K562 (cell line): ENCODE data around the gene SSH3. TPM values are rescaled to one million over a fixed set of nuclear protein-coding genes. Genes with fewer than 3 reads are reported as not detected.

Source experiments
- CSDE1 ChIP-seq, 2 experiments: fragments of 450-650 bp; IDR thresholded peaks; 2 replicates each; pipeline ENCODE4 v1.6.1; 2016; ENCODE audit warnings: mild to moderate bottlenecking in 1 of 2
- CXXC5 ChIP-seq: fragments of 250-450 bp; sonication (Bioruptor Pico); IDR thresholded peaks from 2 replicates; pipeline ENCODE4 v1.8.0; 2022; ENCODE audit warnings: inconsistent platforms, mild to moderate bottlenecking, moderate library complexity
- HDGF ChIP-seq: fragments of 450-650 bp; IDR thresholded peaks from 2 replicates; pipeline ENCODE4 v1.6.1; 2016
- HNRNPK ChIP-seq: fragments of 200-400 bp; formaldehyde crosslinking; IDR thresholded peaks from one replicate; pipeline ENCODE4 v1.6.1; 2018; ENCODE audit warnings: mild to moderate bottlenecking, low read depth, low read length; ENCODE audit not compliant: poor library complexity, severe bottlenecking
- MCM5 ChIP-seq: fragments of 450-650 bp; IDR thresholded peaks from 2 replicates; pipeline ENCODE4 v1.6.1; 2016; ENCODE audit warnings: low read depth
- MLX ChIP-seq, 2 experiments: fragments of 450-650 bp in 1 of 2; sonication (generic) in 1 of 2; formaldehyde crosslinking; conservative IDR thresholded peaks; 2 replicates each; pipeline versions ENCODE4 v1.4.0 to v1.8.1; 2020 to 2022; ENCODE audit warnings: mild to moderate bottlenecking in 1 of 2, missing genetic modification reagents in 1 of 2
- NFXL1 ChIP-seq: fragments of 450-650 bp; formaldehyde crosslinking; IDR thresholded peaks from 2 replicates; pipeline ENCODE4 v1.4.0; 2021; ENCODE audit warnings: mild to moderate bottlenecking
- RBM34 ChIP-seq: fragments of 200-400 bp; formaldehyde crosslinking; IDR thresholded peaks from 2 replicates; pipeline ENCODE4 v1.6.1; 2018; ENCODE audit warnings: low read length, borderline replicate concordance; ENCODE audit not compliant: insufficient read depth
- ZBTB12 ChIP-seq: fragments of 250-450 bp; sonication (Bioruptor Pico); IDR thresholded peaks from 2 replicates; pipeline ENCODE4 v1.4.0; 2020
- ZNF165 ChIP-seq: fragments of 250-450 bp; sonication (Bioruptor Pico); IDR thresholded peaks from 2 replicates; pipeline ENCODE4 v1.4.0; 2020; ENCODE audit warnings: borderline replicate concordance
- ZNF23 ChIP-seq: fragments of 250-450 bp; sonication (Bioruptor Pico); IDR thresholded peaks from 2 replicates; pipeline ENCODE4 v1.4.0; 2020; ENCODE audit warnings: mild to moderate bottlenecking
- ZNF444 ChIP-seq: fragments of 250-450 bp; sonication (Bioruptor Pico); IDR thresholded peaks from 2 replicates; pipeline ENCODE4 v1.4.0; 2020; ENCODE audit warnings: mild to moderate bottlenecking, moderate library complexity
- ZNF778 ChIP-seq: fragments of 450-650 bp; formaldehyde crosslinking; IDR thresholded peaks from 2 replicates; pipeline ENCODE4 v1.4.0; 2020; ENCODE audit warnings: mild to moderate bottlenecking, moderate library complexity
- polyA plus RNA-seq, 8 experiments: library from polyadenylated mRNA; depleted of rRNA in 4 of 8; stranded (reverse) in 5 of 8; unstranded in 3 of 8; fragments of >200 nt; fragmentation: Nextera tagmentation in 2 of 8; fragmentation: Illumina TruSeq in 1 of 8; extraction: Ambion mirVana in 2 of 8; extraction: Trizol in 1 of 8; gene quantifications; 2 replicates each; pipeline versions ENCODE4 v1.2.1 to v1.2.3, GENCODE V29; 2011 to 2014; ENCODE audit warnings: inconsistent platforms in 1 of 8, missing spikeins in 1 of 8
- total RNA-seq, 7 experiments: library from RNA; depleted of rRNA in 6 of 7; stranded (reverse); fragments of >200 nt in 6 of 7; fragmentation: Illumina TruSeq in 2 of 7; extraction: Trizol in 2 of 7; gene quantifications; 2 replicates each; pipeline versions ENCODE4 v1.2.1 to v1.2.3, GENCODE V29; 2011 to 2021; ENCODE audit warnings: low replicate concordance in 1 of 7
- TF ChIP-seq, protein P1 (sequence below): fragments of 450-650 bp; IDR thresholded peaks from 2 replicates; pipeline ENCODE4 v1.6.1; 2016; ENCODE audit warnings: mild to moderate bottlenecking, moderate library complexity

The SSH3 gene
- total and polyA plus RNA-seq, 9 of the 15 experiments (the other 6 are each of a cell fraction or from before 2014, with no cell fraction given), result 0.07 to 1.0 (median 0.24) TPM; not detected in 3

GRCh38 chr11:67352546-67353316, 49.4 kb downstream of the SSH3 start (continued):
- no peak for TF ChIP-seq RBM34
- TF ChIP-seq ZNF23, result no peak
- TF ChIP-seq ZBTB12, result no peak
- TF ChIP-seq, protein P1, sequence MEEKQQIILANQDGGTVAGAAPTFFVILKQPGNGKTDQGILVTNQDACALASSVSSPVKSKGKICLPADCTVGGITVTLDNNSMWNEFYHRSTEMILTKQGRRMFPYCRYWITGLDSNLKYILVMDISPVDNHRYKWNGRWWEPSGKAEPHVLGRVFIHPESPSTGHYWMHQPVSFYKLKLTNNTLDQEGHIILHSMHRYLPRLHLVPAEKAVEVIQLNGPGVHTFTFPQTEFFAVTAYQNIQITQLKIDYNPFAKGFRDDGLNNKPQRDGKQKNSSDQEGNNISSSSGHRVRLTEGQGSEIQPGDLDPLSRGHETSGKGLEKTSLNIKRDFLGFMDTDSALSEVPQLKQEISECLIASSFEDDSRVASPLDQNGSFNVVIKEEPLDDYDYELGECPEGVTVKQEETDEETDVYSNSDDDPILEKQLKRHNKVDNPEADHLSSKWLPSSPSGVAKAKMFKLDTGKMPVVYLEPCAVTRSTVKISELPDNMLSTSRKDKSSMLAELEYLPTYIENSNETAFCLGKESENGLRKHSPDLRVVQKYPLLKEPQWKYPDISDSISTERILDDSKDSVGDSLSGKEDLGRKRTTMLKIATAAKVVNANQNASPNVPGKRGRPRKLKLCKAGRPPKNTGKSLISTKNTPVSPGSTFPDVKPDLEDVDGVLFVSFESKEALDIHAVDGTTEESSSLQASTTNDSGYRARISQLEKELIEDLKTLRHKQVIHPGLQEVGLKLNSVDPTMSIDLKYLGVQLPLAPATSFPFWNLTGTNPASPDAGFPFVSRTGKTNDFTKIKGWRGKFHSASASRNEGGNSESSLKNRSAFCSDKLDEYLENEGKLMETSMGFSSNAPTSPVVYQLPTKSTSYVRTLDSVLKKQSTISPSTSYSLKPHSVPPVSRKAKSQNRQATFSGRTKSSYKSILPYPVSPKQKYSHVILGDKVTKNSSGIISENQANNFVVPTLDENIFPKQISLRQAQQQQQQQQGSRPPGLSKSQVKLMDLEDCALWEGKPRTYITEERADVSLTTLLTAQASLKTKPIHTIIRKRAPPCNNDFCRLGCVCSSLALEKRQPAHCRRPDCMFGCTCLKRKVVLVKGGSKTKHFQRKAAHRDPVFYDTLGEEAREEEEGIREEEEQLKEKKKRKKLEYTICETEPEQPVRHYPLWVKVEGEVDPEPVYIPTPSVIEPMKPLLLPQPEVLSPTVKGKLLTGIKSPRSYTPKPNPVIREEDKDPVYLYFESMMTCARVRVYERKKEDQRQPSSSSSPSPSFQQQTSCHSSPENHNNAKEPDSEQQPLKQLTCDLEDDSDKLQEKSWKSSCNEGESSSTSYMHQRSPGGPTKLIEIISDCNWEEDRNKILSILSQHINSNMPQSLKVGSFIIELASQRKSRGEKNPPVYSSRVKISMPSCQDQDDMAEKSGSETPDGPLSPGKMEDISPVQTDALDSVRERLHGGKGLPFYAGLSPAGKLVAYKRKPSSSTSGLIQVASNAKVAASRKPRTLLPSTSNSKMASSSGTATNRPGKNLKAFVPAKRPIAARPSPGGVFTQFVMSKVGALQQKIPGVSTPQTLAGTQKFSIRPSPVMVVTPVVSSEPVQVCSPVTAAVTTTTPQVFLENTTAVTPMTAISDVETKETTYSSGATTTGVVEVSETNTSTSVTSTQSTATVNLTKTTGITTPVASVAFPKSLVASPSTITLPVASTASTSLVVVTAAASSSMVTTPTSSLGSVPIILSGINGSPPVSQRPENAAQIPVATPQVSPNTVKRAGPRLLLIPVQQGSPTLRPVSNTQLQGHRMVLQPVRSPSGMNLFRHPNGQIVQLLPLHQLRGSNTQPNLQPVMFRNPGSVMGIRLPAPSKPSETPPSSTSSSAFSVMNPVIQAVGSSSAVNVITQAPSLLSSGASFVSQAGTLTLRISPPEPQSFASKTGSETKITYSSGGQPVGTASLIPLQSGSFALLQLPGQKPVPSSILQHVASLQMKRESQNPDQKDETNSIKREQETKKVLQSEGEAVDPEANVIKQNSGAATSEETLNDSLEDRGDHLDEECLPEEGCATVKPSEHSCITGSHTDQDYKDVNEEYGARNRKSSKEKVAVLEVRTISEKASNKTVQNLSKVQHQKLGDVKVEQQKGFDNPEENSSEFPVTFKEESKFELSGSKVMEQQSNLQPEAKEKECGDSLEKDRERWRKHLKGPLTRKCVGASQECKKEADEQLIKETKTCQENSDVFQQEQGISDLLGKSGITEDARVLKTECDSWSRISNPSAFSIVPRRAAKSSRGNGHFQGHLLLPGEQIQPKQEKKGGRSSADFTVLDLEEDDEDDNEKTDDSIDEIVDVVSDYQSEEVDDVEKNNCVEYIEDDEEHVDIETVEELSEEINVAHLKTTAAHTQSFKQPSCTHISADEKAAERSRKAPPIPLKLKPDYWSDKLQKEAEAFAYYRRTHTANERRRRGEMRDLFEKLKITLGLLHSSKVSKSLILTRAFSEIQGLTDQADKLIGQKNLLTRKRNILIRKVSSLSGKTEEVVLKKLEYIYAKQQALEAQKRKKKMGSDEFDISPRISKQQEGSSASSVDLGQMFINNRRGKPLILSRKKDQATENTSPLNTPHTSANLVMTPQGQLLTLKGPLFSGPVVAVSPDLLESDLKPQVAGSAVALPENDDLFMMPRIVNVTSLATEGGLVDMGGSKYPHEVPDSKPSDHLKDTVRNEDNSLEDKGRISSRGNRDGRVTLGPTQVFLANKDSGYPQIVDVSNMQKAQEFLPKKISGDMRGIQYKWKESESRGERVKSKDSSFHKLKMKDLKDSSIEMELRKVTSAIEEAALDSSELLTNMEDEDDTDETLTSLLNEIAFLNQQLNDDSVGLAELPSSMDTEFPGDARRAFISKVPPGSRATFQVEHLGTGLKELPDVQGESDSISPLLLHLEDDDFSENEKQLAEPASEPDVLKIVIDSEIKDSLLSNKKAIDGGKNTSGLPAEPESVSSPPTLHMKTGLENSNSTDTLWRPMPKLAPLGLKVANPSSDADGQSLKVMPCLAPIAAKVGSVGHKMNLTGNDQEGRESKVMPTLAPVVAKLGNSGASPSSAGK, result no peak
- no peak for TF ChIP-seq ZNF778 (CRISPR knock-in tag)
- TF ChIP-seq CSDE1 (IDR thresholded peaks at IDR 0.05), result 0 out of 4 replicates have a peak, but pooled peaks of 1 of the 2 experiments have one; percentile 40
- TF ChIP-seq NFXL1 (CRISPR knock-in tag), result no peak
- no peak for TF ChIP-seq ZNF444
- no peak for TF ChIP-seq MCM5
- TF ChIP-seq MLX (CRISPR knock-in tag; conservative IDR thresholded peaks at IDR 0.05), result no peak
- no peak for TF ChIP-seq CXXC5 (CRISPR knock-in tag)
- TF ChIP-seq ZNF165 (CRISPR knock-in tag), result no peak
- TF ChIP-seq HDGF, result 0 out of 2 replicates have a peak, but pooled peaks have one; percentile 44
- no peak for TF ChIP-seq HNRNPK
